ENCODE results near the gene OSBPL7. TPM values are rescaled to one million over a fixed set of nuclear protein-coding genes. Genes with fewer than 3 reads are reported as not detected.

OSBPL7 gene
- polyA plus RNA-seq, 1 donor (not counting 4 experiments of a cell fraction or from before 2014, with no cell fraction given): 1.9 TPM

DNA sequence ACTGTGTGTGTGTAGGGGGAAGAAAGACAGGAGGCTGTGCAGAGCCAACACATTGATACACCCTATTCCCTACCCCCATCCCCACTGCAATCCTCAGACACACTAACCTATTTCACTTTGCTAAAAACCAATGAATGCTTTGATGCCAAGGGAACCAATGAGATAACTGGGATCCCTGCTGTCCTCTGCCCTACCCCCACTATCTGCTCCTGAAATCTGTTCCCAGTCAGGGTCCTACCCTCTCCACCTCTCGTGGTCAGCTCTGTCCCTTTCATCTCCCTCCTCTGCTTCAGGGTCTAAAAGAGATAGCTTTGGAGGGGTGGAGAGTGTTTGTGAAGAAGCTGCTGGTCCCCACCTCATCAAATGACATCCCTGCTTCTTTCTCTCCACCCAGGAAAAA lies 48.5 kb upstream of the OSBPL7 start:
- Histone ChIP-seq H3K4me2 (ENCODE audit: control insufficient read depth, extremely low read depth, insufficient read depth, low read depth, low read length) (no peak overlapping the region), H3K27me3 (ENCODE audit: control insufficient read depth, extremely low read depth, insufficient read depth, low read length) (peaks cover 20% of the 10 kb centered on the region), H3K27ac (ENCODE audit: control insufficient read depth, insufficient read depth, low read length) (no peak overlapping the region), H3K79me2 (ENCODE audit: control insufficient read depth, insufficient read depth, low read length) (no peaks in the 10 kb centered on the region), H3K4me1 (ENCODE audit: control insufficient read depth, extremely low read depth, insufficient read depth, low read length) (peaks cover 14% of the 10 kb centered on the region), H3K36me3 (ENCODE audit: control insufficient read depth in 2 of 2, extremely low read depth in 1 of 2, insufficient read depth in 2 of 2, low read length in 2 of 2) (no peaks in the 10 kb centered on the region), H3K4me3 (ENCODE audit: control insufficient read depth in 2 of 3, extremely low read depth in 1 of 3, insufficient read depth in 2 of 3, low read depth in 1 of 3, low read length in 3 of 3) (no peak overlapping the region), H3K9me1 (ENCODE audit: control insufficient read depth, extremely low read depth, insufficient read depth, low read length) (no peaks in the 10 kb centered on the region), H2AFZ (ENCODE audit: control insufficient read depth, low read length) (no peak overlapping the region), H3K9ac (ENCODE audit: control insufficient read depth, extremely low read depth, insufficient read depth, low read length) (no peak overlapping the region), H3K9me3 (ENCODE audit: control insufficient read depth, low read depth, low read length) (no peaks in the 10 kb centered on the region), H4K20me1 (ENCODE audit: control insufficient read depth, extremely low read depth, insufficient read depth, low read length) (no peaks in the 10 kb centered on the region)
- DNase-seq (ENCODE audit: low read depth, low spot score): no peak
- TF ChIP-seq, protein P1, sequence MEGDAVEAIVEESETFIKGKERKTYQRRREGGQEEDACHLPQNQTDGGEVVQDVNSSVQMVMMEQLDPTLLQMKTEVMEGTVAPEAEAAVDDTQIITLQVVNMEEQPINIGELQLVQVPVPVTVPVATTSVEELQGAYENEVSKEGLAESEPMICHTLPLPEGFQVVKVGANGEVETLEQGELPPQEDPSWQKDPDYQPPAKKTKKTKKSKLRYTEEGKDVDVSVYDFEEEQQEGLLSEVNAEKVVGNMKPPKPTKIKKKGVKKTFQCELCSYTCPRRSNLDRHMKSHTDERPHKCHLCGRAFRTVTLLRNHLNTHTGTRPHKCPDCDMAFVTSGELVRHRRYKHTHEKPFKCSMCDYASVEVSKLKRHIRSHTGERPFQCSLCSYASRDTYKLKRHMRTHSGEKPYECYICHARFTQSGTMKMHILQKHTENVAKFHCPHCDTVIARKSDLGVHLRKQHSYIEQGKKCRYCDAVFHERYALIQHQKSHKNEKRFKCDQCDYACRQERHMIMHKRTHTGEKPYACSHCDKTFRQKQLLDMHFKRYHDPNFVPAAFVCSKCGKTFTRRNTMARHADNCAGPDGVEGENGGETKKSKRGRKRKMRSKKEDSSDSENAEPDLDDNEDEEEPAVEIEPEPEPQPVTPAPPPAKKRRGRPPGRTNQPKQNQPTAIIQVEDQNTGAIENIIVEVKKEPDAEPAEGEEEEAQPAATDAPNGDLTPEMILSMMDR (optimal IDR thresholded peaks at IDR 0.05 in 1 of 3, IDR thresholded peaks at IDR 0.05 in 1 of 3, conservative IDR thresholded peaks at IDR 0.05 in 1 of 3; ENCODE audit: extremely low read depth in 1 of 3, insufficient read depth in 2 of 3, low read length in 3 of 3): no peak
- TF ChIP-seq EZH2 (IDR thresholded peaks at IDR 0.05; ENCODE audit: low read length): no peak
- no peak for FAIRE-seq
- dilution Hi-C loops (cut with MboI; ENCODE audit: extremely low pct_ligation_motif_present, low sequenced_read_pairs): no loop called here

DNA sequence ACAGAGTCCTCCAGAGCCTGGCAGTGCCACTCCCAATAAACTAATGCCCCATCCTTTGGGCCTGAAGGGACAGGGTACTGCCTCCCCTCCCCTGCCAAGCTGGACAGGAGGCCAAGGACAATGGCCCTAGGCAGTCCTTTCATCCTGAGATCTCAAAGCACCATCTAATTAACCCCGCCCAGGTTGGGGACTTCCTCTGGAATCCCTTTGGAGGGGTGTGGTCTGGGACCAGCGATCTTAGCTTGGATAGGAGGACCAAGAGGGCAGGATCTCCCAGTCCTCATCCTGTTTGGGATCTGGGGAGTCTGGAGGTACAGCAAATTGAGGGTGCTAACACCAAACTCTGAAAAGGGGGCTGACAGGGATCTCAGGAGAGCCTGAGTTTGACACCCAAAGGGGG lies 47.5 kb upstream of the OSBPL7 start:
- Histone ChIP-seq H3K79me2 (ENCODE audit: control insufficient read depth, insufficient read depth, low read length) (no peaks in the 10 kb centered on the region), H3K9me1 (ENCODE audit: control insufficient read depth, extremely low read depth, insufficient read depth, low read length) (no peaks in the 10 kb centered on the region), H3K27me3 (ENCODE audit: control insufficient read depth, extremely low read depth, insufficient read depth, low read length) (peaks cover 14% of the 10 kb centered on the region), H3K27ac (ENCODE audit: control insufficient read depth, insufficient read depth, low read length) (no peak overlapping the region), H3K4me2 (ENCODE audit: control insufficient read depth, extremely low read depth, insufficient read depth, low read depth, low read length) (no peak overlapping the region), H3K9ac (ENCODE audit: control insufficient read depth, extremely low read depth, insufficient read depth, low read length) (no peak overlapping the region), H3K4me1 (ENCODE audit: control insufficient read depth, extremely low read depth, insufficient read depth, low read length) (peaks cover 24% of the 10 kb centered on the region), H2AFZ (ENCODE audit: control insufficient read depth, low read length) (no peak overlapping the region), H3K9me3 (ENCODE audit: control insufficient read depth, low read depth, low read length) (no peaks in the 10 kb centered on the region), H3K36me3 (ENCODE audit: control insufficient read depth in 2 of 2, extremely low read depth in 1 of 2, insufficient read depth in 2 of 2, low read length in 2 of 2) (no peaks in the 10 kb centered on the region), H3K4me3 (ENCODE audit: control insufficient read depth in 2 of 3, extremely low read depth in 1 of 3, insufficient read depth in 2 of 3, low read depth in 1 of 3, low read length in 3 of 3) (no peak overlapping the region), H4K20me1 (ENCODE audit: control insufficient read depth, extremely low read depth, insufficient read depth, low read length) (no peaks in the 10 kb centered on the region)
- FAIRE-seq (no peak), DNase-seq (ENCODE audit: low read depth, low spot score) (no peak)
- dilution Hi-C loops (cut with MboI; ENCODE audit: extremely low pct_ligation_motif_present, low sequenced_read_pairs): no loop called here
- TF ChIP-seq EZH2 (IDR thresholded peaks at IDR 0.05; ENCODE audit: low read length): no peak
- TF ChIP-seq, protein P1 (optimal IDR thresholded peaks at IDR 0.05 in 1 of 3, IDR thresholded peaks at IDR 0.05 in 1 of 3, conservative IDR thresholded peaks at IDR 0.05 in 1 of 3; ENCODE audit: extremely low read depth in 1 of 3, insufficient read depth in 2 of 3, low read length in 3 of 3): no peak

Measured in keratinocyte (primary cell).